K562 (cell line): Measurements from ENCODE around the gene MLN. TPM values are rescaled to one million over a fixed set of nuclear protein-coding genes. Genes with fewer than 3 reads are reported as not detected.

ENCODE experiments used
- KDM4B ChIP-seq, 2 experiments: fragments of 450-650 bp in 1 of 2; sonication (generic) in 1 of 2; IDR thresholded peaks; 2 replicates each; pipeline ENCODE4 v1.6.1; 2016 to 2017; ENCODE audit warnings: borderline replicate concordance in 2 of 2, antibody characterized with exemption in 1 of 2, low read depth in 1 of 2, mild to moderate bottlenecking in 1 of 2
- NUFIP1 ChIP-seq: fragments of 450-650 bp; IDR thresholded peaks from 2 replicates; pipeline ENCODE4 v1.6.1; 2018; ENCODE audit not compliant: partially characterized antibody
- TEAD4 ChIP-seq, 2 experiments: sonication (generic) in 1 of 2; formaldehyde crosslinking in 1 of 2; IDR thresholded peaks; 2 replicates each; pipeline versions ENCODE4 v1.6.1 to v1.8.0; 2012 to 2022; ENCODE audit warnings: borderline replicate concordance in 1 of 2, inconsistent platforms in 1 of 2, low read length in 1 of 2, mild to moderate bottlenecking in 1 of 2, missing genetic modification reagents in 1 of 2
- polyA plus RNA-seq, 8 experiments: library from polyadenylated mRNA; depleted of rRNA in 4 of 8; stranded (reverse) in 5 of 8; unstranded in 3 of 8; fragments of >200 nt; fragmentation: Nextera tagmentation in 2 of 8; fragmentation: Illumina TruSeq in 1 of 8; extraction: Ambion mirVana in 2 of 8; extraction: Trizol in 1 of 8; gene quantifications; 2 replicates each; pipeline versions ENCODE4 v1.2.1 to v1.2.3, GENCODE V29; 2011 to 2014; ENCODE audit warnings: inconsistent platforms in 1 of 8, missing spikeins in 1 of 8
- total RNA-seq, 7 experiments: library from RNA; depleted of rRNA in 6 of 7; stranded (reverse); fragments of >200 nt in 6 of 7; fragmentation: Illumina TruSeq in 2 of 7; extraction: Trizol in 2 of 7; gene quantifications; 2 replicates each; pipeline versions ENCODE4 v1.2.1 to v1.2.3, GENCODE V29; 2011 to 2021; ENCODE audit warnings: low replicate concordance in 1 of 7
- TF ChIP-seq, protein P1 (sequence below): fragments of 450-650 bp; IDR thresholded peaks from 2 replicates; pipeline ENCODE4 v1.6.1; 2016; ENCODE audit warnings: low read depth
- TF ChIP-seq, protein P2 (sequence below): fragments of 250-450 bp; sonication (Bioruptor Pico); IDR thresholded peaks from 2 replicates; pipeline ENCODE4 v1.4.0; 2020; ENCODE audit warnings: mild to moderate bottlenecking, moderate library complexity, borderline replicate concordance
- TF ChIP-seq, protein P3 (sequence below): fragments of 250-450 bp; sonication (Bioruptor Pico); IDR thresholded peaks from 2 replicates; pipeline ENCODE4 v1.5.0; 2020; ENCODE audit warnings: mild to moderate bottlenecking, borderline replicate concordance

MLN gene
- total and polyA plus RNA-seq, 9 of the 15 experiments (the other 6 are each of a cell fraction or from before 2014, with no cell fraction given), result not detected

DNA sequence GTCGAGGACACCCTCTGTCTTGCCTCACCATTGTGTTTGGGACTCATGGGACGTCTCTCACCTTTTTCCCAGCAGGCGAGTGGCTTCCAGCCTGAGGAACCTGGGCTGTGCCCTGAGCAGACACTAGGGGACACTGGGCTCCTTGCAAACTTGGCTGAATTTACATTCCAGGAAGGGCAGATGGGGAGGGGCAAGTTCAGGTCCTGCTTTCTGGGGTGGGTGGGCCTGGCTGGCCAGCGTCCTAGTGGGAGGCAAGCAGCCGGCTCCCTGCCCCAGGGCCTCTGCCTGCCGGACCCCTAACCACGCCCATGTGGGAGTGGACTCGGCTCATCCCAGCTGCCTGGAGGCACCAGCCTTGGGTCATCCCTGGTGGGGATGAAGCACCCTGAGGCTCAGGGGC lies 48.2 kb upstream of the MLN start (continued):
- TF ChIP-seq, protein P1, sequence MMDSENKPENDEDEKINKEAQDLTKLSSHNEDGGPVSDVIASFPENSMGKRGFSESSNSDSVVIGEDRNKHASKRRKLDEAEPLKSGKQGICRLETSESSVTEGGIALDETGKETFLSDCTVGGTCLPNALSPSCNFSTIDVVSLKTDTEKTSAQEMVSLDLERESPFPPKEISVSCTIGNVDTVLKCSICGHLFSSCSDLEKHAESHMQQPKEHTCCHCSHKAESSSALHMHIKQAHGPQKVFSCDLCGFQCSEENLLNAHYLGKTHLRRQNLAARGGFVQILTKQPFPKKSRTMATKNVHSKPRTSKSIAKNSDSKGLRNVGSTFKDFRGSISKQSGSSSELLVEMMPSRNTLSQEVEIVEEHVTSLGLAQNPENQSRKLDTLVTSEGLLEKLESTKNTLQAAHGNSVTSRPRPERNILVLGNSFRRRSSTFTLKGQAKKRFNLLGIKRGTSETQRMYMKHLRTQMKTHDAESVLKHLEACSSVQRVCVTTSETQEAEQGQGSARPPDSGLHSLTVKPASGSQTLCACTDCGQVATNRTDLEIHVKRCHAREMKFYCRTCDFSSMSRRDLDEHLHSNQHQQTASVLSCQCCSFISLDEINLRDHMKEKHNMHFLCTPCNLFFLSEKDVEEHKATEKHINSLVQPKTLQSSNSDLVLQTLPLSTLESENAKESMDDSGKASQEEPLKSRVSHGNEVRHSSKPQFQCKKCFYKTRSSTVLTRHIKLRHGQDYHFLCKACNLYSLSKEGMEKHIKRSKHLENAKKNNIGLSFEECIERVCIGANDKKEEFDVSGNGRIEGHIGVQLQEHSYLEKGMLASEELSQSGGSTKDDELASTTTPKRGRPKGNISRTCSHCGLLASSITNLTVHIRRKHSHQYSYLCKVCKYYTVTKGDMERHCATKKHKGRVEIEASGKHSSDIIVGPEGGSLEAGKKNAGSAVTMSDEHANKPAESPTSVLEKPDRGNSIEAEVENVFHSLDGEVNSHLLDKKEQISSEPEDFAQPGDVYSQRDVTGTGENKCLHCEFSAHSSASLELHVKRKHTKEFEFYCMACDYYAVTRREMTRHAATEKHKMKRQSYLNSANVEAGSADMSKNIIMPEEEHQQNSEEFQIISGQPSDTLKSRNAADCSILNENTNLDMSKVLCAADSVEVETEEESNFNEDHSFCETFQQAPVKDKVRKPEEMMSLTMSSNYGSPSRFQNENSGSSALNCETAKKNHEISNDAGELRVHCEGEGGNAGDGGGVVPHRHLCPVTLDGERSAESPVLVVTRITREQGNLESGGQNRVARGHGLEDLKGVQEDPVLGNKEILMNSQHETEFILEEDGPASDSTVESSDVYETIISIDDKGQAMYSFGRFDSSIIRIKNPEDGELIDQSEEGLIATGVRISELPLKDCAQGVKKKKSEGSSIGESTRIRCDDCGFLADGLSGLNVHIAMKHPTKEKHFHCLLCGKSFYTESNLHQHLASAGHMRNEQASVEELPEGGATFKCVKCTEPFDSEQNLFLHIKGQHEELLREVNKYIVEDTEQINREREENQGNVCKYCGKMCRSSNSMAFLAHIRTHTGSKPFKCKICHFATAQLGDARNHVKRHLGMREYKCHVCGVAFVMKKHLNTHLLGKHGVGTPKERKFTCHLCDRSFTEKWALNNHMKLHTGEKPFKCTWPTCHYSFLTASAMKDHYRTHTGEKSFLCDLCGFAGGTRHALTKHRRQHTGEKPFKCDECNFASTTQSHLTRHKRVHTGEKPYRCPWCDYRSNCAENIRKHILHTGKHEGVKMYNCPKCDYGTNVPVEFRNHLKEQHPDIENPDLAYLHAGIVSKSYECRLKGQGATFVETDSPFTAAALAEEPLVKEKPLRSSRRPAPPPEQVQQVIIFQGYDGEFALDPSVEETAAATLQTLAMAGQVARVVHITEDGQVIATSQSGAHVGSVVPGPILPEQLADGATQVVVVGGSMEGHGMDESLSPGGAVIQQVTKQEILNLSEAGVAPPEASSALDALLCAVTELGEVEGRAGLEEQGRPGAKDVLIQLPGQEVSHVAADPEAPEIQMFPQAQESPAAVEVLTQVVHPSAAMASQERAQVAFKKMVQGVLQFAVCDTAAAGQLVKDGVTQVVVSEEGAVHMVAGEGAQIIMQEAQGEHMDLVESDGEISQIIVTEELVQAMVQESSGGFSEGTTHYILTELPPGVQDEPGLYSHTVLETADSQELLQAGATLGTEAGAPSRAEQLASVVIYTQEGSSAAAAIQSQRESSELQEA, result no peak
- TF ChIP-seq TEAD4 (IDR thresholded peaks at IDR 0.05; ENCODE audit: low read length) (peak; percentile 36; the same call in 1 of the 2 replicates), TEAD4 (CRISPR knock-in tag; IDR thresholded peaks at IDR 0.05; ENCODE audit: borderline replicate concordance) (no peak), KDM4B (IDR thresholded peaks at IDR 0.05; ENCODE audit: borderline replicate concordance in 2 of 2, low read depth in 1 of 2) (no peak), NUFIP1 (no peak)
- TF ChIP-seq, protein P2, sequence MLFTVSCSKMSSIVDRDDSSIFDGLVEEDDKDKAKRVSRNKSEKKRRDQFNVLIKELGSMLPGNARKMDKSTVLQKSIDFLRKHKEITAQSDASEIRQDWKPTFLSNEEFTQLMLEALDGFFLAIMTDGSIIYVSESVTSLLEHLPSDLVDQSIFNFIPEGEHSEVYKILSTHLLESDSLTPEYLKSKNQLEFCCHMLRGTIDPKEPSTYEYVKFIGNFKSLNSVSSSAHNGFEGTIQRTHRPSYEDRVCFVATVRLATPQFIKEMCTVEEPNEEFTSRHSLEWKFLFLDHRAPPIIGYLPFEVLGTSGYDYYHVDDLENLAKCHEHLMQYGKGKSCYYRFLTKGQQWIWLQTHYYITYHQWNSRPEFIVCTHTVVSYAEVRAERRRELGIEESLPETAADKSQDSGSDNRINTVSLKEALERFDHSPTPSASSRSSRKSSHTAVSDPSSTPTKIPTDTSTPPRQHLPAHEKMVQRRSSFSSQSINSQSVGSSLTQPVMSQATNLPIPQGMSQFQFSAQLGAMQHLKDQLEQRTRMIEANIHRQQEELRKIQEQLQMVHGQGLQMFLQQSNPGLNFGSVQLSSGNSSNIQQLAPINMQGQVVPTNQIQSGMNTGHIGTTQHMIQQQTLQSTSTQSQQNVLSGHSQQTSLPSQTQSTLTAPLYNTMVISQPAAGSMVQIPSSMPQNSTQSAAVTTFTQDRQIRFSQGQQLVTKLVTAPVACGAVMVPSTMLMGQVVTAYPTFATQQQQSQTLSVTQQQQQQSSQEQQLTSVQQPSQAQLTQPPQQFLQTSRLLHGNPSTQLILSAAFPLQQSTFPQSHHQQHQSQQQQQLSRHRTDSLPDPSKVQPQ, result no peak
- TF ChIP-seq, protein P3, sequence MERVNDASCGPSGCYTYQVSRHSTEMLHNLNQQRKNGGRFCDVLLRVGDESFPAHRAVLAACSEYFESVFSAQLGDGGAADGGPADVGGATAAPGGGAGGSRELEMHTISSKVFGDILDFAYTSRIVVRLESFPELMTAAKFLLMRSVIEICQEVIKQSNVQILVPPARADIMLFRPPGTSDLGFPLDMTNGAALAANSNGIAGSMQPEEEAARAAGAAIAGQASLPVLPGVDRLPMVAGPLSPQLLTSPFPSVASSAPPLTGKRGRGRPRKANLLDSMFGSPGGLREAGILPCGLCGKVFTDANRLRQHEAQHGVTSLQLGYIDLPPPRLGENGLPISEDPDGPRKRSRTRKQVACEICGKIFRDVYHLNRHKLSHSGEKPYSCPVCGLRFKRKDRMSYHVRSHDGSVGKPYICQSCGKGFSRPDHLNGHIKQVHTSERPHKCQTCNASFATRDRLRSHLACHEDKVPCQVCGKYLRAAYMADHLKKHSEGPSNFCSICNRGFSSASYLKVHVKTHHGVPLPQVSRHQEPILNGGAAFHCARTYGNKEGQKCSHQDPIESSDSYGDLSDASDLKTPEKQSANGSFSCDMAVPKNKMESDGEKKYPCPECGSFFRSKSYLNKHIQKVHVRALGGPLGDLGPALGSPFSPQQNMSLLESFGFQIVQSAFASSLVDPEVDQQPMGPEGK (CRISPR knock-in tag), result no peak
